Neural progenitor cell (in vitro differentiated cells): ENCODE data around the gene CIAO3. TPM values are rescaled to one million over a fixed set of nuclear protein-coding genes. Genes with fewer than 3 reads are reported as not detected.

Experiments
- DNase-seq: peaks from one replicate; pipeline ENCODE4 v3.0.0-alpha.2; 2016; ENCODE audit warnings: low spot score
- H2AFZ ChIP-seq: fragments of 200-600 bp; sonication (generic); replicated peaks from 2 replicates; pipeline ENCODE4 v1.6.1; 2016; ENCODE audit warnings: antibody characterized with exemption
- H3F3A ChIP-seq: fragments of 200-600 bp; sonication (generic); 2 replicates; pipeline ENCODE4 v1.6.1; 2016; ENCODE audit warnings: antibody characterized with exemption, low read depth
- H3K27ac ChIP-seq: fragments of 200-600 bp; sonication (generic); 2 replicates; pipeline ENCODE4 v1.5.1; 2016; ENCODE audit warnings: mild to moderate bottlenecking
- H3K27me3 ChIP-seq: fragments of 200-600 bp; sonication (generic); 2 replicates; pipeline ENCODE4 v1.6.1; 2016; ENCODE audit warnings: mild to moderate bottlenecking, moderate library complexity
- H3K36me3 ChIP-seq: fragments of 200-600 bp; sonication (generic); 2 replicates; pipeline ENCODE4 v1.5.1; 2016
- H3K4me1 ChIP-seq: fragments of 200-600 bp; sonication (generic); 2 replicates; pipeline ENCODE4 v1.6.1; 2016; ENCODE audit warnings: mixed run types
- H3K4me2 ChIP-seq: fragments of 200-600 bp; sonication (generic); 2 replicates; pipeline ENCODE4 v1.6.1; 2016
- H3K4me3 ChIP-seq: fragments of 200-600 bp; sonication (generic); 2 replicates; pipeline ENCODE4 v1.5.1; 2016
- H3K79me2 ChIP-seq: fragments of 200-600 bp; sonication (generic); 2 replicates; pipeline ENCODE4 v1.6.1; 2016; ENCODE audit warnings: low read depth
- H3K9ac ChIP-seq: fragments of 200-600 bp; sonication (generic); 2 replicates; pipeline ENCODE4 v1.6.1; 2016
- H3K9me3 ChIP-seq: fragments of 200-600 bp; sonication (generic); 2 replicates; pipeline ENCODE4 v1.5.1; 2016; ENCODE audit warnings: low read depth
- H4K20me1 ChIP-seq: fragments of 200-600 bp; sonication (generic); 2 replicates; pipeline ENCODE4 v1.6.1; 2016; ENCODE audit warnings: low read depth
- H3K27ac Mint-ChIP-seq: 3 replicates; pipeline ENCODE4 v1.8.0; 2021; ENCODE audit warnings: mixed read lengths
- H3K27me3 Mint-ChIP-seq: 2 replicates; pipeline ENCODE4 v1.8.0; 2022; ENCODE audit warnings: low read depth, mild to moderate bottlenecking, inconsistent platforms, moderate library complexity, mixed read lengths; ENCODE audit not compliant: insufficient read depth
- H3K36me3 Mint-ChIP-seq: 3 replicates; pipeline ENCODE4 v1.8.0; 2021; ENCODE audit warnings: mixed read lengths
- H3K4me1 Mint-ChIP-seq: 3 replicates; pipeline ENCODE4 v1.8.0; 2021; ENCODE audit warnings: mixed read lengths
- H3K4me3 Mint-ChIP-seq: 3 replicates; pipeline ENCODE4 v1.8.0; 2021; ENCODE audit warnings: mild to moderate bottlenecking, moderate library complexity, mixed read lengths
- H3K9me3 Mint-ChIP-seq: 3 replicates; pipeline ENCODE4 v1.8.0; 2020; ENCODE audit warnings: mixed read lengths
- CTCF ChIP-seq: fragments of 200-600 bp; sonication (generic); IDR thresholded peaks from 2 replicates; pipeline ENCODE4 v1.5.1; 2017; ENCODE audit warnings: antibody characterized with exemption, mild to moderate bottlenecking
- EZH2 ChIP-seq: fragments of 200-600 bp; sonication (generic); IDR thresholded peaks from 2 replicates; pipeline ENCODE4 v1.6.1; 2017; ENCODE audit warnings: antibody characterized with exemption, mild to moderate bottlenecking, moderate library complexity
- EZH2phosphoT487 ChIP-seq: fragments of 200-600 bp; sonication (generic); IDR thresholded peaks from 2 replicates; pipeline ENCODE4 v1.6.1; 2017; ENCODE audit warnings: antibody characterized with exemption
- total RNA-seq: library from RNA; depleted of rRNA; stranded (reverse); fragments of >200 nt; gene quantifications from 2 replicates; pipeline ENCODE4 v1.2.3, GENCODE V29; 2015; ENCODE audit warnings: low replicate concordance

The CIAO3 gene
- total RNA-seq, 1 donor from 2014 or later, result 20.5 TPM

- Mint-ChIP-seq H3K27ac (no peak overlapping the region), H3K4me1 (peaks cover 2% of the 10 kb centered on the region), H3K4me3 (no peak overlapping the region), H3K36me3 (no peaks in the 10 kb centered on the region), H3K27me3 (peaks cover 5% of the 10 kb centered on the region), H3K9me3 (no peaks in the 10 kb centered on the region)
- H3K9me3 ChIP-seq, result no peaks in the 10 kb centered on the region
- H3K27ac ChIP-seq, result no peak overlapping the region
- no peaks in the 10 kb centered on the region for H3K4me1 ChIP-seq
- H4K20me1 ChIP-seq, result no peaks in the 10 kb centered on the region
- no peak for TF ChIP-seq EZH2
- TF ChIP-seq CTCF, result no peak
- TF ChIP-seq EZH2phosphoT487, result no peak
- H2AFZ ChIP-seq, result no peak overlapping the region
- no peak for DNase-seq
- no peaks in the 10 kb centered on the region for H3K79me2 ChIP-seq
- no peaks in the 10 kb centered on the region for H3K27me3 ChIP-seq
- no peak overlapping the region for H3K9ac ChIP-seq
- H3K4me2 ChIP-seq, result no peak overlapping the region
- H3K4me3 ChIP-seq, result no peak overlapping the region
- no peaks in the 10 kb centered on the region for H3F3A ChIP-seq
- no peaks in the 10 kb centered on the region for H3K36me3 ChIP-seq
Observed at GRCh38 chr16:770411-770810, 29.6 kb upstream of the CIAO3 start.

- H3F3A ChIP-seq, result no peaks in the 10 kb centered on the region
- H3K27me3 ChIP-seq, result no peaks in the 10 kb centered on the region
- H3K36me3 ChIP-seq, result no peaks in the 10 kb centered on the region
- no peaks in the 10 kb centered on the region for H3K4me1 ChIP-seq
- no peak overlapping the region for H3K27ac Mint-ChIP-seq
- H3K9me3 ChIP-seq, result no peaks in the 10 kb centered on the region
- no peak overlapping the region for H3K4me3 ChIP-seq
- no peak overlapping the region for H3K27ac ChIP-seq
- H3K9me3 Mint-ChIP-seq, result no peaks in the 10 kb centered on the region
- H3K79me2 ChIP-seq, result no peaks in the 10 kb centered on the region
- H3K4me3 Mint-ChIP-seq, result no peak overlapping the region
- TF ChIP-seq CTCF (no peak), EZH2phosphoT487 (no peak), EZH2 (no peak)
- H3K9ac ChIP-seq, result no peak overlapping the region
- peaks cover 5% of the 10 kb centered on the region for H3K27me3 Mint-ChIP-seq
- DNase-seq, result no peak
- H3K36me3 Mint-ChIP-seq, result no peaks in the 10 kb centered on the region
- H3K4me1 Mint-ChIP-seq, result peaks cover 2% of the 10 kb centered on the region
- H3K4me2 ChIP-seq, result no peak overlapping the region
- no peak overlapping the region for H2AFZ ChIP-seq
- H4K20me1 ChIP-seq, result no peaks in the 10 kb centered on the region
Observed at GRCh38 chr16:769934-770333, 29.1 kb upstream of the CIAO3 start.

GRCh38 chr16:769184-769784 is 28.5 kb upstream of the CIAO3 start:
- no peak overlapping the region for H3K27ac Mint-ChIP-seq
- peaks cover 2% of the 10 kb centered on the region for H3K4me1 Mint-ChIP-seq
- no peak overlapping the region for H3K27ac ChIP-seq

More at GRCh38 chr16:769184-769784, 28.5 kb upstream of the CIAO3 start:
- H3K9ac ChIP-seq, result no peak overlapping the region
- H3F3A ChIP-seq, result no peaks in the 10 kb centered on the region
- H3K27me3 ChIP-seq, result no peaks in the 10 kb centered on the region
- no peak for TF ChIP-seq CTCF
- TF ChIP-seq EZH2, result no peak
- TF ChIP-seq EZH2phosphoT487, result no peak
- H3K36me3 Mint-ChIP-seq, result no peaks in the 10 kb centered on the region
- no peaks in the 10 kb centered on the region for H3K9me3 Mint-ChIP-seq
- H3K4me3 ChIP-seq, result no peak overlapping the region
- H3K9me3 ChIP-seq, result no peaks in the 10 kb centered on the region
- H3K79me2 ChIP-seq, result no peaks in the 10 kb centered on the region
- H3K36me3 ChIP-seq, result no peaks in the 10 kb centered on the region
- peaks cover 5% of the 10 kb centered on the region for H3K27me3 Mint-ChIP-seq
- no peak overlapping the region for H2AFZ ChIP-seq
- no peak overlapping the region for H3K4me2 ChIP-seq
- H3K4me3 Mint-ChIP-seq, result no peak overlapping the region
- H3K4me1 ChIP-seq, result no peaks in the 10 kb centered on the region
- no peaks in the 10 kb centered on the region for H4K20me1 ChIP-seq
- no peak for DNase-seq
